GM18499 (cell line): ENCODE data around the gene UNC45A.
"Not testable (repeated sequence)": the region's sequence is repeated elsewhere in the genome, so short reads cannot be mapped to it uniquely, and the experiment has no call there.

ENCODE experiments used
- ATAC-seq: cut with Tn5 transposase; IDR thresholded peaks from one replicate; pipeline ENCODE4 v1.9.1; 2021; ENCODE audit warnings: moderate number of reproducible peaks; ENCODE audit not compliant: insufficient read depth, unreplicated experiment

Gene UNC45A

GRCh38 chr15:90902840-90903732 lies 32.0 kb upstream of the UNC45A start, which contains the start of gene MAN2A2:
MAN2A2 (plus strand) TSS chr15:90903302; CDS start chr15:90904208, 906 bp downstream.
- ATAC-seq, result peak; percentile 28

- ATAC-seq, result no peak
These were observed 31.1 kb upstream of the UNC45A start for GRCh38 chr15:90903733-90904536.

GRCh38 chr15:90904746-90905145 lies 30.3 kb upstream of the UNC45A start:
- ATAC-seq, result no peak

GRCh38 chr15:90905306-90906180 lies 29.5 kb upstream of the UNC45A start:
- no peak for ATAC-seq

- no peak for ATAC-seq
These were observed 28.8 kb upstream of the UNC45A start for GRCh38 chr15:90906181-90906849.

- no peak for ATAC-seq
These were observed 27.9 kb upstream of the UNC45A start for GRCh38 chr15:90907051-90907660.

- no peak for ATAC-seq
These were observed 27.1 kb upstream of the UNC45A start for GRCh38 chr15:90907838-90908507.

- not testable (repeated sequence) for ATAC-seq
These were observed 25.6 kb upstream of the UNC45A start for GRCh38 chr15:90909449-90909848.

- no peak for ATAC-seq
These were observed 25.1 kb upstream of the UNC45A start for GRCh38 chr15:90909976-90910375.

- no peak for ATAC-seq
These were observed 24.4 kb upstream of the UNC45A start for GRCh38 chr15:90910441-90911301.

GRCh38 chr15:90911302-90911623 lies 23.8 kb upstream of the UNC45A start:
- ATAC-seq, result no peak

GRCh38 chr15:90911906-90912769 lies 22.9 kb upstream of the UNC45A start:
- ATAC-seq, result no peak

GRCh38 chr15:90912770-90913075 lies 22.4 kb upstream of the UNC45A start:
- ATAC-seq, result no peak

- ATAC-seq, result no peak
These were observed 21.6 kb upstream of the UNC45A start for GRCh38 chr15:90913398-90913944.

GRCh38 chr15:90914305-90915080 lies 20.6 kb upstream of the UNC45A start:
- no peak for ATAC-seq

GRCh38 chr15:90915216-90915807 lies 19.8 kb upstream of the UNC45A start:
- no peak for ATAC-seq
